ENCODE data around the gene BBS9. TPM values are rescaled to one million over a fixed set of nuclear protein-coding genes. Genes with fewer than 3 reads are reported as not detected.

Gene BBS9
- total and polyA plus RNA-seq, 9 of the 15 experiments (the other 6 are each of a cell fraction or from before 2014, with no cell fraction given): 0.77 to 3.3 (median 2.4) TPM

GRCh38 chr7:33531888-33532287 lies 402.5 kb downstream of the BBS9 start (continued):
- TF ChIP-seq HMGN3 (IDR thresholded peaks at IDR 0.05; ENCODE audit: borderline replicate concordance, extremely low read depth, insufficient read length, low read depth, low read length): no peak
- TF ChIP-seq MGA (IDR thresholded peaks at IDR 0.05): no peak
- TF ChIP-seq KAT2B (IDR thresholded peaks at IDR 0.05; ENCODE audit: low read depth, low read length): no peak
- no peak for TF ChIP-seq KDM4B (IDR thresholded peaks at IDR 0.05; ENCODE audit: borderline replicate concordance in 2 of 2, low read depth in 1 of 2)
- no peak for TF ChIP-seq ZNF140 (CRISPR knock-in tag; IDR thresholded peaks at IDR 0.05)
- TF ChIP-seq PREB (CRISPR knock-in tag; IDR thresholded peaks at IDR 0.05): no peak
- no peak for TF ChIP-seq ZNF146 (CRISPR knock-in tag; IDR thresholded peaks at IDR 0.05; ENCODE audit: unreplicated experiment)

Measured in K562 (cell line).